Activated CD4-positive, alpha-beta T cell treated with anti-CD3 and anti-CD28 coated beads for 36 hours (primary cell): ENCODE results near the gene RAB4B. TPM values are rescaled to one million over a fixed set of nuclear protein-coding genes. Genes with fewer than 3 reads are reported as not detected.

Experiments
- ATAC-seq: fragments of 200-7000 bp; cut with Tn5 transposase; one replicate; pipeline ENCODE4 v1.10.0; 2021; ENCODE audit warnings: mild to moderate bottlenecking, moderate library complexity
- CTCF ChIA-PET: fragments of 350-600 bp; sonication (Branson Sonifier 250); formaldehyde crosslinking; loops from one replicate; lab custom pipeline; 2021; ENCODE audit warnings: antibody characterized with exemption; lab: Charles Lee
- POLR2A ChIA-PET: fragments of 350-600 bp; sonication (Branson Sonifier 250); formaldehyde crosslinking; loops from one replicate; lab custom pipeline; 2021; ENCODE audit warnings: antibody characterized with exemption, inconsistent platforms; lab: Charles Lee
- DNase-seq: peaks from one replicate; pipeline ENCODE4 v3.0.0-alpha.2; 2020
- H3K27ac Mint-ChIP-seq: one replicate; pipeline ENCODE4 v1.8.0; 2021; ENCODE audit warnings: mixed read lengths
- H3K27me3 Mint-ChIP-seq: one replicate; pipeline ENCODE4 v1.8.0; 2021; ENCODE audit warnings: mixed read lengths
- H3K36me3 Mint-ChIP-seq: one replicate; pipeline ENCODE4 v1.8.0; 2021; ENCODE audit warnings: low read depth, mixed read lengths
- H3K4me1 Mint-ChIP-seq: one replicate; pipeline ENCODE4 v1.8.0; 2021; ENCODE audit warnings: mixed read lengths
- H3K4me3 Mint-ChIP-seq: one replicate; pipeline ENCODE4 v1.8.0; 2021; ENCODE audit warnings: mild to moderate bottlenecking, moderate library complexity, mixed read lengths
- H3K9me3 Mint-ChIP-seq: one replicate; pipeline ENCODE4 v1.8.0; 2021; ENCODE audit warnings: low read depth, mixed read lengths
- intact Hi-C, 2 experiments: fragments of 100-400 bp; cut with DNase I in 1 of 2; cut with micrococcal nuclease in 1 of 2; formaldehyde crosslinking; loops; one replicate each; pipeline versions ENCODE4 v1.14.2 to v1.15.1; 2022 to 2024; cut with DNase I, micrococcal nuclease
- total RNA-seq, 2 experiments: library from RNA; stranded (reverse); gene quantifications; one replicate each; pipeline ENCODE4 v1.2.3, GENCODE V29; 2021

RAB4B gene
- total RNA-seq, 2 experiments from 2014 or later = 26.4 to 33.7 TPM

DNA sequence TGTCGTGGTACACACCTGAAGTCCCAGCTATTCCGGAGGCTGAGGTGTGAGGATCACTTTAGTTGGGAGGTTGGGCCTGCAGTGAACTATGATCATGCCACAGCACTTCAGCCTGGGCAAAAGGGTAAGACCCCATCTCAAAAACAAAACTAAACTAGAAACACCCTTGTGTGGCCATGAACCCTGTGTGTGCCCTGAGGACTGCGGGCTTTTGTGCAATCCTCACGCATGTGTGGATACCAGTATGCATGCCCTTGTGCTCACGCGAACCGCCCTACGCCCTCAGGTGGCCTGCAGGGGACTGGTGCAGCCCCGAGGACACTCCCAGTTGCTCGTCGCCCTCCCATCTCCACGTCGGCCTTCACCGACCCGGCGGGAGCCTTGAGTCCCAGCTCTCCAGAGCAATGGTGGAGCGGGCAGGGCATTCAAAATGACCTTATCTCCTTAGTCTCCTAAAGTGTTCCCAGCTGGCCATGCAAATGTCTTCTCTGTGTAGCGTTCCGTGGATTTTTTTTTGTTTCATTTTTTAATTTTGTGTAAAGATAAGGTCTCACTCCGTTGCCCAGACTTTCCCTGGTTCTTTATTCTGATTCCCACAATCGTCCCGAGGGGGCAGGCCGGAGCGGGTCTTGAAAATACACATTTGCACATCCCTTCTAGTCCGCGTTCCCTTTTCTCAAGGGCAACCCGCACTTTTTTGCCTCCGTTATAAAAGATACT lies 20.1 kb downstream of the RAB4B start:
- Mint-ChIP-seq H3K27ac (peak overlapping the region; percentile 97), H3K36me3 (peaks cover 18% of the 10 kb centered on the region), H3K27me3 (no peaks in the 10 kb centered on the region), H3K4me3 (peak overlapping the region; percentile 91), H3K4me1 (peaks cover 46% of the 10 kb centered on the region), H3K9me3 (no peaks in the 10 kb centered on the region)
- ATAC-seq (peak; percentile 41), DNase-seq (peak; percentile 82)
- POLR2A ChIA-PET = interaction anchor here (0.5 to 1.8 kb wide), 8 partner anchors 9 to 829 kb away, joined by 3 to 25 read pairs (median 6); partner anchors contain the start of genes ACTMAP, COQ8B, ITPKC and RAB4B
- CTCF ChIA-PET = interaction anchor here (0.6 to 4.3 kb wide), 8 partner anchors 8 to 136 kb away, joined by 3 to 47 read pairs (median 4); partner anchors contain the start of gene RAB4B
- intact Hi-C loops = loop anchor here (1.0 to 10.0 kb wide), 15 partner anchors 20 to 1064 kb away; partner anchors contain the start of genes COQ8B (in 2 of the 2), RAB4B (in 2 of the 2), SNRPA (in 2 of the 2) and AKT2 (in 1 of the 2)

DNA sequence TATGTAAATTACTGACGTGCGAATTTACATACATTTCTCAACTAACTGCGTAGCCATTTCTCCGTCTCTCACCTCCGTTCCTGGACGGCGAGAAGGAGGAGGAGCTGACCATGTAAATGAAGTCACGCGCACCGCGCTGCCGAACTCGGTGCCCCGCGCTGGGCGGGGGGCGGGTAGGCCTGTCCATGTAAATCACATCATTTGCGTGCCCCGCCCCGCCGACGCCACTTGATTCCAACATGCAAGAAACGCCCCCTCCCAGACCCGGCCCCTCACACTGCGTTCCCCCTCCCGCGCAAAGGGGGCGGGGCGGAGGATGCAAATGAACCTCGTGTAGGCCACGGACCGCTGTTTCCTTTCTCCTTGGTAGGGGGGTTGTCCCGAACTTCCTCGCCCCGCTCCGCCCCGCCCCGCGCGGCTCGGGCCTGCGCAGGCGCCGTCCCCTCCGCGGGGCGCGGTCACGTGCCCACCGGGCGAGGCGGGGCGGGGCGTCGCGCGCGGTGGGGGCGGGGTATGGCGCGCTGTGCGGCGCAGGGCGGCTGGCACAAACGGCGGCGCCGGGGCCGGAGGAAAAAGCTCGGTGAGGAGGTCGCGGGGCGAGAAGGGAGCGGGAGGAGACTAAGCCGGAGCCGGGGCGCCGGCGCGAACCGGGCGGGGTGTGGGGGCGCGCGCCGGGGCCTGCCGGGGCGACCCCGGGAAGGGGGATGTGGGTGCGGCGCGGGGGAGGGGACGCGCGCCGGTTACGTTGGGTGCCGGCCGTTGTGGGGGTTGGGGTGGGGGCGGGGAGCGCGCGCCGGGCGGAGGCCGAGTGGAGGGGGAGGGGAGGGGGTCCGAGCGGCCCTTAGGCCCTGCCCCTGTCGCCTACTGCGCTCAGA lies 20.9 kb downstream of the RAB4B start, which contains the start of gene EGLN2:
TSS of gene EGLN2 (plus strand) at position 509 of the 875 bp plus-strand sequence. CDS start 1,382 bp downstream, outside the sequence.
- POLR2A ChIA-PET = interaction anchor here (0.5 to 1.8 kb wide), 8 partner anchors 8 to 139 kb away, joined by 3 to 25 read pairs (median 6); partner anchors contain the start of genes ACTMAP, COQ8B, ITPKC and RAB4B
- intact Hi-C loops = loop anchor here (1.0 to 10.0 kb wide), 16 partner anchors 21 to 1063 kb away; partner anchors contain the start of genes COQ8B (in 2 of the 2), NUMBL (in 2 of the 2), RAB4B (in 2 of the 2) and SNRPA (in 2 of the 2)
- ATAC-seq = peak; percentile 85
- DNase-seq = peak; percentile 100
- Mint-ChIP-seq H3K4me3 (peak within 1 kb of the TSS; percentile 91), H3K9me3 (no peaks in the 10 kb centered on the region), H3K27me3 (no peaks in the 10 kb centered on the region), H3K4me1 (peaks cover 54% of the 10 kb centered on the region), H3K36me3 (peaks cover 22% of the 10 kb centered on the region), H3K27ac (peak within 1 kb of the TSS; percentile 97)
- CTCF ChIA-PET = interaction anchor here (0.6 to 4.3 kb wide), 8 partner anchors 8 to 136 kb away, joined by 3 to 47 read pairs (median 4); partner anchors contain the start of genes ACTMAP, RAB4B and SNRPA

DNA sequence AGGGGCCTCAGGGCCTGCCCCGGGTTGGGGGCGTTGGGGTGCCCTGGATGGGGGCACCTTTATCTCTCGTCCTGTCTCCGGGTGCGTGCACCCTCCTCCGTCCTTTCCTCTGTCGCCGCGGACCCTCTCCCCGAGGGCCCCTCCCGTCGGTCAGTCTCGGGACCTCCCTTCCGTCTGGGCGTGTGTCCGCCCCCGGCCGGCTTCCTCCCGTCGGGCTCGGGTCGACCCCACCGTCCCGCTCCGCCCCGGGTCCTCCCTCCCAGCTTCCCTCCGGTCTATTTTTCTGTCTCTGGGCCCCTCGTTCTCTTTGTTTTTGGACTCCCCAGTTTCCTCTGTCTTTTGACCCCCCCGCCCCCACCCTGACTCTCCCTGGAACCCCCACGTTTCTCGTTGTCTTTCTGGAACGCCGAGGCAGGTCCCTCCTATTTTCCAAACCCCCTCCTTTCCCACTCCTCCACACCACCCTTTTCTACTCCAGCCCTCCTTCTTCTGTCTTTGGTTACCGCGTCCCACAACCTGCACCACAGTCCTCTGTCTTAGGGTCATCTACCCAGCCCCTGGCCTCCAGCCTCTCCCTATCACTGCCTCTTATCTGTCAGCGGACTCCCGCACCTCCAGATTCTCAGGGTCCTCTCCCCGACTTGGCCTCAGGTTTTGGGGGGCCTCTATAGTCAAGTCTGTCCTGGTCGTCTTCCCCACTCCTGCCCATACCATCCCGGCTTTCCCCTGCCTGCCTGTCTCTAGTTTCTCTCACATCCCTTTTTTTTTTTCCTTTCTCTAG lies 21.7 kb downstream of the RAB4B start:
- intact Hi-C loops = loop anchor here (1.0 to 10.0 kb wide), 11 partner anchors 83 to 1063 kb away; partner anchors contain the start of genes AKT2 (in 1 of the 2), CCDC97 (in 1 of the 2), COQ8B (in 1 of the 2) and DYRK1B (in 1 of the 2)
- ChIA-PET POLR2A (interaction anchor here (1.1 to 1.8 kb wide), 3 partner anchors 21 to 83 kb away, joined by 3 to 25 read pairs (median 6); partner anchors contain the start of genes COQ8B, ITPKC and RAB4B), CTCF (interaction anchor here (1.1 to 4.3 kb wide), 3 partner anchors 19 to 137 kb away, joined by 3 to 47 read pairs (median 12); partner anchors contain the start of gene RAB4B)
- H3K4me3 Mint-ChIP-seq = peak overlapping the region; percentile 91
- peaks cover 28% of the 10 kb centered on the region for H3K36me3 Mint-ChIP-seq
- H3K27ac Mint-ChIP-seq = peak overlapping the region; percentile 88
- peaks cover 62% of the 10 kb centered on the region for H3K4me1 Mint-ChIP-seq
- no peaks in the 10 kb centered on the region for H3K9me3 Mint-ChIP-seq
- DNase-seq = peak; percentile 50
- no peaks in the 10 kb centered on the region for H3K27me3 Mint-ChIP-seq
- ATAC-seq = no peak

DNA sequence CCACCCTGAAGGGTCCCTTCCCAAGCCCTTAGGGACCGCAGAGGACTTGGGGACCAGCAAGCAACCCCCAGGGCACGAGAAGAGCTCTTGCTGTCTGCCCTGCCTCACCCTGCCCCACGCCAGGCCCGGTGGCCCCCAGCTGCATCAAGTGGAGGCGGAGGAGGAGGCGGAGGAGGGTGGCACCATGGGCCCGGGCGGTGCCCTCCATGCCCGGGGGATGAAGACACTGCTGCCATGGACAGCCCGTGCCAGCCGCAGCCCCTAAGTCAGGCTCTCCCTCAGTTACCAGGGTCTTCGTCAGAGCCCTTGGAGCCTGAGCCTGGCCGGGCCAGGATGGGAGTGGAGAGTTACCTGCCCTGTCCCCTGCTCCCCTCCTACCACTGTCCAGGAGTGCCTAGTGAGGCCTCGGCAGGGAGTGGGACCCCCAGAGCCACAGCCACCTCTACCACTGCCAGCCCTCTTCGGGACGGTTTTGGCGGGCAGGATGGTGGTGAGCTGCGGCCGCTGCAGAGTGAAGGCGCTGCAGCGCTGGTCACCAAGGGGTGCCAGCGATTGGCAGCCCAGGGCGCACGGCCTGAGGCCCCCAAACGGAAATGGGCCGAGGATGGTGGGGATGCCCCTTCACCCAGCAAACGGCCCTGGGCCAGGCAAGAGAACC lies 22.4 kb downstream of the RAB4B start:
- H3K27ac Mint-ChIP-seq = peak overlapping the region; percentile 88
- no peaks in the 10 kb centered on the region for H3K27me3 Mint-ChIP-seq
- ChIA-PET POLR2A (interaction anchor here (1.1 kb wide), 1 partner anchor 22 kb away, joined by 3 read pairs; no protein-coding TSS in a partner anchor), CTCF (no interaction called here)
- no peak for DNase-seq
- peak overlapping the region; percentile 91 for H3K4me3 Mint-ChIP-seq
- no peaks in the 10 kb centered on the region for H3K9me3 Mint-ChIP-seq
- intact Hi-C loops = loop anchor here in 1 of 2 experiments (5.0 kb wide), 1 partner anchor 968 kb away; the partner anchor contains the start of gene DYRK1B
- H3K4me1 Mint-ChIP-seq = peaks cover 69% of the 10 kb centered on the region
- peaks cover 31% of the 10 kb centered on the region for H3K36me3 Mint-ChIP-seq
- ATAC-seq = no peak

DNA sequence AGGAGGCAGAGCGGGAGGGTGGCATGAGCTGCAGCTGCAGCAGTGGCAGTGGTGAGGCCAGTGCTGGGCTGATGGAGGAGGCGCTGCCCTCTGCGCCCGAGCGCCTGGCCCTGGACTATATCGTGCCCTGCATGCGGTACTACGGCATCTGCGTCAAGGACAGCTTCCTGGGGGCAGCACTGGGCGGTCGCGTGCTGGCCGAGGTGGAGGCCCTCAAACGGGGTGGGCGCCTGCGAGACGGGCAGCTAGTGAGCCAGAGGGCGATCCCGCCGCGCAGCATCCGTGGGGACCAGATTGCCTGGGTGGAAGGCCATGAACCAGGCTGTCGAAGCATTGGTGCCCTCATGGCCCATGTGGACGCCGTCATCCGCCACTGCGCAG lies 22.9 kb downstream of the RAB4B start:
- Mint-ChIP-seq H3K36me3 (peaks cover 31% of the 10 kb centered on the region), H3K9me3 (no peaks in the 10 kb centered on the region), H3K4me1 (peaks cover 74% of the 10 kb centered on the region), H3K27ac (no peak overlapping the region), H3K27me3 (no peaks in the 10 kb centered on the region), H3K4me3 (peak overlapping the region; percentile 91)
- CTCF ChIA-PET = interaction anchor here (1.1 kb wide), 1 partner anchor 23 kb away, joined by 3 read pairs; the partner anchor contains the start of gene RAB4B
- intact Hi-C loops = loop anchor here in 1 of 2 experiments (5.0 kb wide), 1 partner anchor 969 kb away; the partner anchor contains the start of gene DYRK1B
- POLR2A ChIA-PET = interaction anchor here (1.1 kb wide), 1 partner anchor 22 kb away, joined by 3 read pairs; no protein-coding TSS in a partner anchor
- ATAC-seq = no peak
- DNase-seq = no peak

DNA sequence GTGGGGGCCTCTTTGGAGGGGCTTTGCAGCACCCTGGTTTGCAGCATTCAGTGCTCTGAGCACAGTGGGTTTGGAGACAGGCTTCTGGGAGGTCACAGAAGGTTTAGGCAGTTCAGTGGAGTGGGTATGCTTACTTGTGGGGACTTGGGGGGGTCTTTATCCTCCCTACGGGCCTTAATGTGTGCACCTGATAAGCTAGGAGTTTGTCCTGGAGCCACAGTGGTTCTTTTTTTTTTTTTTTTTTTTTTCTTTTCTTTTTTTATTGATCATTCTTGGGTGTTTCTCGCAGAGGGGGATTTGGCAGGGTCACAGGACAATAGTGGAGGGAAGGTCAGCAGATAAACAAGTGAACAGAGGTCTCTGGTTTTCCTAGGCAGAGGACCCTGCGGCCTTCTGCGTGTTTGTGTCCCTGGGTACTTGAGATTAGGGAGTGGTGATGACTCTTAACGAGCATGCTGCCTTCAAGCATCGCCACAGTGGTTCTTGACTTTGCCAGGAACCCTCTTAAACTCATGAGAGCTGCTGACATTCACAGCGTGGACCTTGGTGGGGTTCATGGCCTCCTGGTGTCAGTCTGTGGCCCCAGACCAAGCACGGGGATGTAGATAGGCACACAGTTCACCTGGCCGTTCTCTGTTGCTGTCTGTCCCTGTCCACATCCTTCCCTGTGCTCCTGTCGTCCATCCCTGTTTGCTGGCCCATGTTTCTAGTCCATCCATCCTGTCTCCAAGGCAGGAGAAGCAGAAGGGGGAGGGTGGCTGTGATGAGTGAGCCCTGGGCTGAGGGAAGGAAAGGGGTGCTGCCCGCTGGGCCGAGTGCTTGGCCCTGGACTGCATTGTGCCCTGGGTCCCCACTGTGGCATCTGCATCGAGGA lies 23.6 kb downstream of the RAB4B start:
- no peaks in the 10 kb centered on the region for H3K9me3 Mint-ChIP-seq
- DNase-seq (no peak), ATAC-seq (no peak)
- H3K4me3 Mint-ChIP-seq = peak overlapping the region; percentile 91
- H3K27me3 Mint-ChIP-seq = no peaks in the 10 kb centered on the region
- H3K4me1 Mint-ChIP-seq = peaks cover 80% of the 10 kb centered on the region
- ChIA-PET POLR2A (no interaction called here), CTCF (interaction anchor here (1.1 kb wide), 1 partner anchor 24 kb away, joined by 3 read pairs; the partner anchor contains the start of gene RAB4B)
- peak overlapping the region; percentile 93 for H3K27ac Mint-ChIP-seq
- intact Hi-C loops = loop anchor here in 1 of 2 experiments (5.0 kb wide), 1 partner anchor 969 kb away; the partner anchor contains the start of gene DYRK1B
- peaks cover 32% of the 10 kb centered on the region for H3K36me3 Mint-ChIP-seq

DNA sequence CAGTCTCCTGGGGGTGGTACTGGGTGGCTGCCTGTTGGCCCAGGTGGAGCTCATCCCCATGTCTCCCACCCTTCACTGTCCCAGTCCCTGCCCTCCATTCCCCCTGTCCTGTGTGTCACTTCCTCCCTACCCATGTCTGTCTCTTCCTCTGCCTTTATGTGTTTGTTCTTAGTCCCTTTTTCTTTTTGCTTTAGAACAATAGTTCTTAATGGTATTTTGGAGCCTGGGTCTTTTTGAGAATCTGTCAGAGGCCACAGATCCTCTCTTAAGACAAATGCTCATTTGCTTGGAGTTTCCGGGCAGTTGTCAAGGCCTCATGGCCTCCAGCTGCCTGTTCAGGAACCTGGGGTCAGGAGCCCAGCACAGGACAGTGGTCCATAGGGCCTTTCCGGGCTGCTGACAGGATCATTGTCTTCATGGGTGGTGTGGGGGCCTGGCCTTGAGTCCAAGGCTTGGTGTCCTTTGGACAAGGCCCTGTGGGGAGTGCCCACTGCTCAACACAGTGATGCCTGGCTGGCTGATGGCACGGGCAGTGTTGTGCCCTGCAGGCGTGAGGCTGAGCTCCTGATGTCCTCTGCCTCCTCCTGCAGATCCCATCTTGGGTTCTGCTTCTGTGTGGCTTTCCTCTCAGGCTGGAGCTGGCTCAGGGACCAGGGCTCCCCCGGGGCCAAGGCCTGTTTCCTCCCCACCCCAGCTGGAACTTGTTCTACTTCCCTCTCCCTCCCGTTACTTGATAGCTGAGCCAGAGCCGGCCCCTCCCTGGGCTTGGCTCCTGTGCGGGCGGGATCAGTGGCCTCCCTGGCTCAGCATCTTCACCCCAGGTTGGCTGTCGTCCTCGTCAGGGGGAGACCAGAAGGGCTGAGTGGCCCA lies 24.5 kb downstream of the RAB4B start:
- intact Hi-C loops = loop anchor here in 1 of 2 experiments (5.0 kb wide), 1 partner anchor 970 kb away; the partner anchor contains the start of gene DYRK1B
- Mint-ChIP-seq H3K4me1 (peaks cover 82% of the 10 kb centered on the region), H3K36me3 (peaks cover 40% of the 10 kb centered on the region), H3K9me3 (no peaks in the 10 kb centered on the region), H3K4me3 (peak overlapping the region; percentile 91), H3K27ac (peak overlapping the region; percentile 93), H3K27me3 (no peaks in the 10 kb centered on the region)
- ATAC-seq = no peak
- POLR2A ChIA-PET = interaction anchor here (0.6 to 1.0 kb wide), 2 partner anchors 24 to 52 kb away, joined by 3 to 4 read pairs; partner anchors contain the start of gene ACTMAP
- CTCF ChIA-PET = interaction anchor here (0.6 to 1.1 kb wide), 5 partner anchors 24 to 378 kb away, joined by 3 to 7 read pairs (median 3); partner anchors contain the start of genes ACTMAP, COQ8B, ITPKC and RAB4B
- DNase-seq = peak; percentile 13
